Mesendoderm (in vitro differentiated cells): Measurements from ENCODE around the gene PGM2L1.

Experiments used
- small RNA-seq: library from polyadenylated mRNA; stranded (forward); fragments of <200 nt; extraction: miRNeasy Mini kit (QIAGEN cat#:217004); gene quantifications from one replicate; pipeline ENCODE3, GENCODE V24; 2013; ENCODE audit not compliant: insufficient read depth

Gene PGM2L1

Small RNA genes lying within 50 kb of the gene (small RNA-seq; reads per million reads assigned to genes)
- gene MIR548AL = 3.4 reads per million, percentile 53 among the genes with 10 or more reads in this experiment
